Endothelial cell (in vitro differentiated cells): ENCODE data around the gene CLDN9. TPM values are rescaled to one million over a fixed set of nuclear protein-coding genes. Genes with fewer than 3 reads are reported as not detected.

Experiments
- DNase-seq: peaks from one replicate; pipeline ENCODE4 v3.0.0; 2021; ENCODE audit warnings: low spot score
- H3K27ac Mint-ChIP-seq: one replicate; pipeline ENCODE4 v1.8.0; 2021; ENCODE audit warnings: mixed read lengths, inconsistent platforms; ENCODE audit not compliant: unreplicated experiment
- H3K27me3 Mint-ChIP-seq: one replicate; pipeline ENCODE4 v1.8.0; 2021; ENCODE audit warnings: mild to moderate bottlenecking, moderate library complexity, mixed read lengths, inconsistent platforms; ENCODE audit not compliant: unreplicated experiment
- H3K36me3 Mint-ChIP-seq: one replicate; pipeline ENCODE4 v1.8.0; 2021; ENCODE audit warnings: mild to moderate bottlenecking, low read depth, mixed read lengths, inconsistent platforms; ENCODE audit not compliant: unreplicated experiment
- H3K4me1 Mint-ChIP-seq: one replicate; pipeline ENCODE4 v1.8.0; 2021; ENCODE audit warnings: mild to moderate bottlenecking, mixed read lengths, inconsistent platforms; ENCODE audit not compliant: unreplicated experiment
- H3K4me3 Mint-ChIP-seq: one replicate; pipeline ENCODE4 v1.8.0; 2021; ENCODE audit warnings: mild to moderate bottlenecking, mixed read lengths, inconsistent platforms; ENCODE audit not compliant: unreplicated experiment
- H3K9me3 Mint-ChIP-seq: one replicate; pipeline ENCODE4 v1.8.0; 2021; ENCODE audit warnings: mixed read lengths, inconsistent platforms; ENCODE audit not compliant: unreplicated experiment
- total RNA-seq: library from RNA; stranded (reverse); fragmentation: NEBNext Ultra II Directional; extraction: Animal tissue kit (Norgen Biotek cat#: 25700); gene quantifications from one replicate; pipeline ENCODE4 v1.2.1, GENCODE V29; 2021; ENCODE audit not compliant: unreplicated experiment
- TF ChIP-seq, protein P1 (sequence below): fragments of 200-600 bp; sonication (generic); IDR thresholded peaks from one replicate; pipeline ENCODE4 v1.5.0; 2021; ENCODE audit warnings: antibody characterized with exemption; ENCODE audit not compliant: unreplicated experiment

Gene CLDN9
- total RNA-seq, 1 donor from 2014 or later, result not detected

DNA sequence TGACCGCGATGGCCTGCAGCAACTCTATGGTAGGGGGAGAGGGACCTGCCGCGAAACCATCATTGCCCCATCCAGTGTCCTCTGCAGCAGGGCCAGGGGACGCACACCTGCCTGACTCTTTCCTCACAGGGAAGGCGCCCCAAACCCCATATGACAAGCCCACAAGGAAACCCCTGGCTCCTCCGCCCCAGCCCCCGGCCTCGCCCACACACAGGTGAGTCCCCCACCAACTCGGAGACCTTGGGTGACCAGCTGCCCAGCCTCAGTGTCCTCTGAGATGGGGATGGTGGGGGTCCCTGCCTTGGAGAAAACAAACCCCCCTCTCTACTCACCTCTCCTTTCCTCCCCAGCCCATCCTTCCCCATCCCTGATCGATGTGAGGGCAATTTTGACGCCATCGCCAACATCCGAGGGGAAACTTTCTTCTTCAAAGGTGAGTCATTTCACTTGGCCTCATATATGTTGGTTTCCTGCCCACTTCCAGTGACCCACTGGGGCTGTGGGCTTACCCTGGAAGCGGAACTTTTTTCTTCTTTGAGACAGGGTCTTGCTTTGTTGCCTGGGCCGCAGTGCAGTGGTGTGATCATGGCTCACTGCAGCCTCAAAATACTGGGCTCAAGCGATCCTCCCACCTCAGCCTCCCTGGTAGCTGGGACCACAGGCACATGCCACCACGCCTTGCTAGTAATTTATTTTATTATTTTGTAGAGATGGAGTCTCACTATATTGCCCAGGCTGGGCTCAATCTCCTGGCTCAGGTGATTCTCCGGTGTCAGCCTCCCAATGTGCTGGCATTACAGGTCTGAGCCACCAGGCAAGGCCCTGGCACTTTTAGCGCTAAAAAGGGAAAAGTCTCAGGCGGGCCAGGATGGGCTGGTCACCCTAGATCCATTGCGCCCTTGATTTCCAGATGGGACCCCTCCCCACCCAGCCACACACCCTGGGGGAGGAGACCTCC is 44.7 kb downstream of the CLDN9 start:
- H3K27ac Mint-ChIP-seq, result no peak overlapping the region
- H3K27me3 Mint-ChIP-seq, result peaks cover 15% of the 10 kb centered on the region
- H3K36me3 Mint-ChIP-seq, result peaks cover 20% of the 10 kb centered on the region
- no peak for DNase-seq
- TF ChIP-seq, protein P1, sequence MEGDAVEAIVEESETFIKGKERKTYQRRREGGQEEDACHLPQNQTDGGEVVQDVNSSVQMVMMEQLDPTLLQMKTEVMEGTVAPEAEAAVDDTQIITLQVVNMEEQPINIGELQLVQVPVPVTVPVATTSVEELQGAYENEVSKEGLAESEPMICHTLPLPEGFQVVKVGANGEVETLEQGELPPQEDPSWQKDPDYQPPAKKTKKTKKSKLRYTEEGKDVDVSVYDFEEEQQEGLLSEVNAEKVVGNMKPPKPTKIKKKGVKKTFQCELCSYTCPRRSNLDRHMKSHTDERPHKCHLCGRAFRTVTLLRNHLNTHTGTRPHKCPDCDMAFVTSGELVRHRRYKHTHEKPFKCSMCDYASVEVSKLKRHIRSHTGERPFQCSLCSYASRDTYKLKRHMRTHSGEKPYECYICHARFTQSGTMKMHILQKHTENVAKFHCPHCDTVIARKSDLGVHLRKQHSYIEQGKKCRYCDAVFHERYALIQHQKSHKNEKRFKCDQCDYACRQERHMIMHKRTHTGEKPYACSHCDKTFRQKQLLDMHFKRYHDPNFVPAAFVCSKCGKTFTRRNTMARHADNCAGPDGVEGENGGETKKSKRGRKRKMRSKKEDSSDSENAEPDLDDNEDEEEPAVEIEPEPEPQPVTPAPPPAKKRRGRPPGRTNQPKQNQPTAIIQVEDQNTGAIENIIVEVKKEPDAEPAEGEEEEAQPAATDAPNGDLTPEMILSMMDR, result no peak
- H3K4me3 Mint-ChIP-seq, result peak overlapping the region; percentile 75
- H3K9me3 Mint-ChIP-seq, result no peaks in the 10 kb centered on the region
- peaks cover 20% of the 10 kb centered on the region for H3K4me1 Mint-ChIP-seq

DNA sequence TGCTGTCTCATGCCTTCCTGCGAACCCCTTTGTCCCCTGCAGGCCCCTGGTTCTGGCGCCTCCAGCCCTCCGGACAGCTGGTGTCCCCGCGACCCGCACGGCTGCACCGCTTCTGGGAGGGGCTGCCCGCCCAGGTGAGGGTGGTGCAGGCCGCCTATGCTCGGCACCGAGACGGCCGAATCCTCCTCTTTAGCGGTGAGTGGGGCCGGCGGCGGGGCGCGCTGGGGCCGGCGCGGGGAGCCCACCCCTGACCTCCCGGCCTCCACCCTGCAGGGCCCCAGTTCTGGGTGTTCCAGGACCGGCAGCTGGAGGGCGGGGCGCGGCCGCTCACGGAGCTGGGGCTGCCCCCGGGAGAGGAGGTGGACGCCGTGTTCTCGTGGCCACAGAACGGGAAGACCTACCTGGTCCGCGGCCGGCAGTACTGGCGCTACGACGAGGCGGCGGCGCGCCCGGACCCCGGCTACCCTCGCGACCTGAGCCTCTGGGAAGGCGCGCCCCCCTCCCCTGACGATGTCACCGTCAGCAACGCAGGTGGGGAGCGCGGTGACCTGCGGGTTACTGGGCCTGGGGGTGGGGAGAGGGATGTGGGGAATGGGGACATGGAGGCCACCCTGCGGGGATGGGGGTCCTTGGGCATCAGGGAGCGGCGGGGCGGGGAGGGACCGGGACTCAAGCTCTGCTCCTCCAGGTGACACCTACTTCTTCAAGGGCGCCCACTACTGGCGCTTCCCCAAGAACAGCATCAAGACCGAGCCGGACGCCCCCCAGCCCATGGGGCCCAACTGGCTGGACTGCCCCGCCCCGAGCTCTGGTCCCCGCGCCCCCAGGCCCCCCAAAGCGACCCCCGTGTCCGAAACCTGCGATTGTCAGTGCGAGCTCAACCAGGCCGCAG is 45.7 kb downstream of the CLDN9 start:
- TF ChIP-seq, protein P1, result no peak
- H3K4me3 Mint-ChIP-seq, result peak overlapping the region; percentile 90
- H3K9me3 Mint-ChIP-seq, result no peaks in the 10 kb centered on the region
- peak; percentile 45 for DNase-seq
- peaks cover 20% of the 10 kb centered on the region for H3K4me1 Mint-ChIP-seq
- H3K27ac Mint-ChIP-seq, result no peak overlapping the region
- H3K36me3 Mint-ChIP-seq, result peaks cover 20% of the 10 kb centered on the region
- H3K27me3 Mint-ChIP-seq, result peaks cover 15% of the 10 kb centered on the region

GRCh38 chr16:3059041-3059722 is 46.5 kb downstream of the CLDN9 start:
- H3K27ac Mint-ChIP-seq, result peak overlapping the region; percentile 72

DNA sequence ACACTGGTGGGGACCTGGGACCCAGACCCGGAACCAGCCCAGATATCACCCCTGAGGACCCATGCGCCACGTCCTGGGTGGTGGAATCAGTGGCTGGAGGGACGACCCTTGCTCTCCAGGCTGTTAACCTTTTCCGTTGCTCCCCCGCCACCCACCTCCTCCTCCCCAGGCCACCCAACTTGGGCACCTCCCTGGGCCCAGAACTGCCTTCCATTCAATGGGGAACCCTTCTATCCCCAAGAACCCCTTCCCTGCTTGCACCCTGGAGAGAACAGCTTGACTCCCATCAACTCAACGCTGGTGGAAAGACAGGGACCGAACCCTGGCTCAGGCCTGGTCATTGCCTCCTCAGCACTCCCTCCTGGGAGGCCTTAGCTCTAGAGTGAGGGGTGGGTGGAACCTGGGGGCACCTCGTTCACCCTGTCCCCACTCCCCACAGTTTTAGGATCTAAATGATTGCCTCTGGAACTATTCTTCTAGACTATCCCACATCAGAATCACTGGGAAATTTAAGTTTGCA is 47.1 kb downstream of the CLDN9 start:
- Mint-ChIP-seq H3K36me3 (peaks cover 10% of the 10 kb centered on the region), H3K4me3 (peak overlapping the region; percentile 86), H3K27me3 (peaks cover 13% of the 10 kb centered on the region), H3K27ac (peak overlapping the region; percentile 72), H3K9me3 (no peaks in the 10 kb centered on the region), H3K4me1 (peaks cover 18% of the 10 kb centered on the region)
- no peak for DNase-seq
- TF ChIP-seq, protein P1, result no peak

More at GRCh38 chr16:3059041-3059722, 46.5 kb downstream of the CLDN9 start:
- H3K4me1 Mint-ChIP-seq, result peaks cover 20% of the 10 kb centered on the region
- TF ChIP-seq, protein P1, result peak; percentile 95
- peak overlapping the region; percentile 90 for H3K4me3 Mint-ChIP-seq
- peak; percentile 96 for DNase-seq
- peaks cover 15% of the 10 kb centered on the region for H3K27me3 Mint-ChIP-seq
- no peaks in the 10 kb centered on the region for H3K9me3 Mint-ChIP-seq
- peaks cover 13% of the 10 kb centered on the region for H3K36me3 Mint-ChIP-seq
